ENCODE data around the gene XYLB. TPM values are rescaled to one million over a fixed set of nuclear protein-coding genes. Genes with fewer than 3 reads are reported as not detected.

XYLB gene
- total RNA-seq, 1 experiment from 2014 or later, result 20.1 TPM

- Mint-ChIP-seq H3K9me3 (ENCODE audit: unreplicated experiment) (no peaks in the 10 kb centered on the region), H3K27me3 (ENCODE audit: insufficient read depth, unreplicated experiment) (no peaks in the 10 kb centered on the region), H3K4me1 (ENCODE audit: low read depth, unreplicated experiment) (no peaks in the 10 kb centered on the region), H3K36me3 (ENCODE audit: insufficient read depth, unreplicated experiment) (peaks cover 43% of the 10 kb centered on the region), H3K27ac (ENCODE audit: unreplicated experiment) (no peak overlapping the region), H3K4me3 (ENCODE audit: unreplicated experiment) (no peak overlapping the region)
- no peak for DNase-seq
- TF ChIP-seq CTCF (IDR thresholded peaks at IDR 0.05; ENCODE audit: insufficient read depth in 1 of 2, low read depth in 1 of 2, low read length in 1 of 2, severe bottlenecking in 1 of 2, unreplicated experiment in 1 of 2), result no peak
- ChIA-PET CTCF (no interaction called here), POLR2A (no interaction called here)
- no peaks in the 10 kb centered on the region for H3K27me3 ChIP-seq (replicated peaks; ENCODE audit: control insufficient read depth, insufficient read depth, low read length)
- H3K4me1 ChIP-seq, result no peaks in the 10 kb centered on the region
- no peaks in the 10 kb centered on the region for H3K9me3 ChIP-seq
- H3K4me3 ChIP-seq (ENCODE audit: low read depth, low read length), result no peak overlapping the region
- intact Hi-C loops (cut with micrococcal nuclease; ENCODE audit: unreplicated experiment), result no loop called here
- BruUV-seq (replicated peaks), result no TSS peak
- H3K36me3 ChIP-seq (ENCODE audit: control insufficient read depth, insufficient read depth, low read length), result peaks cover 2% of the 10 kb centered on the region
Observed at GRCh38 chr3:38375072-38375471, 28.5 kb downstream of the XYLB start.

- no TSS peak for BruUV-seq (replicated peaks)
- H3K27me3 Mint-ChIP-seq (ENCODE audit: insufficient read depth, unreplicated experiment), result no peaks in the 10 kb centered on the region
- CTCF ChIA-PET, result no interaction called here
- intact Hi-C loops (cut with micrococcal nuclease; ENCODE audit: unreplicated experiment), result no loop called here
- DNase-seq, result no peak
- no peaks in the 10 kb centered on the region for H3K9me3 Mint-ChIP-seq (ENCODE audit: unreplicated experiment)
- POLR2A ChIA-PET, result no interaction called here
- H3K36me3 Mint-ChIP-seq (ENCODE audit: insufficient read depth, unreplicated experiment), result peaks cover 40% of the 10 kb centered on the region
- no peak overlapping the region for H3K27ac Mint-ChIP-seq (ENCODE audit: unreplicated experiment)
- no peak for TF ChIP-seq CTCF (IDR thresholded peaks at IDR 0.05; ENCODE audit: insufficient read depth in 1 of 2, low read depth in 1 of 2, low read length in 1 of 2, severe bottlenecking in 1 of 2, unreplicated experiment in 1 of 2)
- H3K4me3 ChIP-seq (ENCODE audit: low read depth, low read length), result no peak overlapping the region
- H3K36me3 ChIP-seq (ENCODE audit: control insufficient read depth, insufficient read depth, low read length), result peaks cover 2% of the 10 kb centered on the region
- H3K4me3 Mint-ChIP-seq (ENCODE audit: unreplicated experiment), result no peak overlapping the region
- H3K4me1 Mint-ChIP-seq (ENCODE audit: low read depth, unreplicated experiment), result no peaks in the 10 kb centered on the region
- no peaks in the 10 kb centered on the region for H3K27me3 ChIP-seq (replicated peaks; ENCODE audit: control insufficient read depth, insufficient read depth, low read length)
- H3K9me3 ChIP-seq, result no peaks in the 10 kb centered on the region
- H3K4me1 ChIP-seq, result no peaks in the 10 kb centered on the region
Observed at GRCh38 chr3:38375488-38376097, 29.0 kb downstream of the XYLB start.

GRCh38 chr3:38376098-38376816, 29.7 kb downstream of the XYLB start:
- Mint-ChIP-seq H3K27me3 (ENCODE audit: insufficient read depth, unreplicated experiment) (no peaks in the 10 kb centered on the region), H3K9me3 (ENCODE audit: unreplicated experiment) (no peaks in the 10 kb centered on the region), H3K4me1 (ENCODE audit: low read depth, unreplicated experiment) (no peaks in the 10 kb centered on the region), H3K27ac (ENCODE audit: unreplicated experiment) (no peak overlapping the region), H3K36me3 (ENCODE audit: insufficient read depth, unreplicated experiment) (peaks cover 38% of the 10 kb centered on the region), H3K4me3 (ENCODE audit: unreplicated experiment) (no peak overlapping the region)
- no peaks in the 10 kb centered on the region for H3K27me3 ChIP-seq (replicated peaks; ENCODE audit: control insufficient read depth, insufficient read depth, low read length)
- ChIA-PET CTCF (no interaction called here), POLR2A (interaction anchor here (0.6 kb wide), 1 partner anchor 212 kb away, joined by 6 read pairs; no protein-coding TSS in a partner anchor)
- no peak for TF ChIP-seq CTCF (IDR thresholded peaks at IDR 0.05; ENCODE audit: insufficient read depth in 1 of 2, low read depth in 1 of 2, low read length in 1 of 2, severe bottlenecking in 1 of 2, unreplicated experiment in 1 of 2)
- no peaks in the 10 kb centered on the region for H3K9me3 ChIP-seq
- no peak overlapping the region for H3K4me3 ChIP-seq (ENCODE audit: low read depth, low read length)
- intact Hi-C loops (cut with micrococcal nuclease; ENCODE audit: unreplicated experiment), result no loop called here
- peaks cover 2% of the 10 kb centered on the region for H3K36me3 ChIP-seq (ENCODE audit: control insufficient read depth, insufficient read depth, low read length)
- DNase-seq, result no peak
- no TSS peak for BruUV-seq (replicated peaks)
- H3K4me1 ChIP-seq, result no peaks in the 10 kb centered on the region
